ENCODE data around the gene ALDOA.
"Not testable (repeated sequence)": the region's sequence is repeated elsewhere in the genome, so short reads cannot be mapped to it uniquely, and the experiment has no call there.

ALDOA gene

GRCh38 chr16:30040690-30041089, 24.9 kb upstream of the ALDOA start:
- not testable (repeated sequence) for DNase-seq (ENCODE audit: extremely low read depth in 1 of 2, low read depth in 1 of 2)

GRCh38 chr16:30041841-30042240, 23.7 kb upstream of the ALDOA start:
- DNase-seq (ENCODE audit: extremely low read depth in 1 of 2, low read depth in 1 of 2) = no peak

GRCh38 chr16:30046178-30046577, 19.4 kb upstream of the ALDOA start:
- DNase-seq (ENCODE audit: extremely low read depth in 1 of 2, low read depth in 1 of 2) = no peak

- no peak for DNase-seq (ENCODE audit: extremely low read depth in 1 of 2, low read depth in 1 of 2)
These were observed 19.0 kb upstream of the ALDOA start for GRCh38 chr16:30046588-30046987.

GRCh38 chr16:30049871-30050270, 15.7 kb upstream of the ALDOA start:
- no peak for DNase-seq (ENCODE audit: extremely low read depth in 1 of 2, low read depth in 1 of 2)

GRCh38 chr16:30051518-30051917, 14.0 kb upstream of the ALDOA start:
- DNase-seq (ENCODE audit: extremely low read depth in 1 of 2, low read depth in 1 of 2) = no peak

GRCh38 chr16:30052671-30053372, 12.7 kb upstream of the ALDOA start:
- peak; percentile 80 to 87 for DNase-seq (ENCODE audit: extremely low read depth in 1 of 2, low read depth in 1 of 2)

GRCh38 chr16:30053376-30054015, 12.1 kb upstream of the ALDOA start:
- no peak for DNase-seq (ENCODE audit: extremely low read depth in 1 of 2, low read depth in 1 of 2)

- no peak for DNase-seq (ENCODE audit: extremely low read depth in 1 of 2, low read depth in 1 of 2)
These were observed 11.1 kb upstream of the ALDOA start for GRCh38 chr16:30054451-30054850.

GRCh38 chr16:30054959-30055553, 10.5 kb upstream of the ALDOA start:
- no peak for DNase-seq (ENCODE audit: extremely low read depth in 1 of 2, low read depth in 1 of 2)

- DNase-seq (ENCODE audit: extremely low read depth in 1 of 2, low read depth in 1 of 2) = no peak
These were observed 5.2 kb upstream of the ALDOA start for GRCh38 chr16:30060346-30060745.

- no peak for DNase-seq (ENCODE audit: extremely low read depth in 1 of 2, low read depth in 1 of 2)
These were observed 4.6 kb upstream of the ALDOA start for GRCh38 chr16:30060836-30061554.

- DNase-seq (ENCODE audit: extremely low read depth in 1 of 2, low read depth in 1 of 2) = no peak
These were observed 2.2 kb upstream of the ALDOA start for GRCh38 chr16:30063278-30063892.

GRCh38 chr16:30063893-30064728, 1.4 kb upstream of the ALDOA start:
- DNase-seq (ENCODE audit: extremely low read depth in 1 of 2, low read depth in 1 of 2) = peak in 1 of 2 donors; percentile 48

GRCh38 chr16:30064729-30065101, 845 bp upstream of the ALDOA start:
- no peak for DNase-seq (ENCODE audit: extremely low read depth in 1 of 2, low read depth in 1 of 2)

GRCh38 chr16:30065943-30066760, 592 bp downstream of the ALDOA start:
- no peak for DNase-seq (ENCODE audit: extremely low read depth in 1 of 2, low read depth in 1 of 2)

GRCh38 chr16:30066761-30067583, 1.4 kb downstream of the ALDOA start:
- DNase-seq (ENCODE audit: extremely low read depth in 1 of 2, low read depth in 1 of 2) = no peak

GRCh38 chr16:30067584-30067916, 2.0 kb downstream of the ALDOA start:
- no peak for DNase-seq (ENCODE audit: extremely low read depth in 1 of 2, low read depth in 1 of 2)

- DNase-seq (ENCODE audit: extremely low read depth in 1 of 2, low read depth in 1 of 2) = no peak
These were observed 2.8 kb downstream of the ALDOA start for GRCh38 chr16:30068333-30068732.
